WERI-Rb-1 (cell line): ENCODE measurements around the gene FTO.

Source experiments
- DNase-seq: peaks from one replicate; pipeline ENCODE4 v3.0.0-alpha.2; 2020
- H3K27ac ChIP-seq: fragments of 250-450 bp; sonication (Bioruptor Pico); 2 replicates; pipeline ENCODE4 v1.5.1; 2020; ENCODE audit warnings: mild to moderate bottlenecking, moderate library complexity
- H3K27me3 ChIP-seq: fragments of 250-450 bp; sonication (Bioruptor Pico); 2 replicates; pipeline ENCODE4 v1.5.1; 2021; ENCODE audit warnings: mild to moderate bottlenecking, low read depth, moderate library complexity; ENCODE audit not compliant: insufficient read depth, severe bottlenecking
- H3K36me3 ChIP-seq: fragments of 250-450 bp; sonication (Bioruptor Pico); 2 replicates; pipeline ENCODE4 v1.5.1; 2020; ENCODE audit warnings: mild to moderate bottlenecking, moderate library complexity
- H3K4me3 ChIP-seq: 2 replicates; pipeline ENCODE4 v1.5.1; 2011; ENCODE audit warnings: low read depth, mild to moderate bottlenecking, control low read depth, low read length
- H3K9me3 ChIP-seq: fragments of 250-450 bp; sonication (Bioruptor Pico); 2 replicates; pipeline ENCODE4 v1.5.1; 2021; ENCODE audit warnings: mild to moderate bottlenecking, moderate library complexity; ENCODE audit not compliant: severe bottlenecking
- CTCF ChIP-seq: IDR thresholded peaks from 2 replicates; pipeline ENCODE4 v1.5.1; 2011; ENCODE audit warnings: low read depth, mild to moderate bottlenecking, control low read depth, inconsistent platforms, low read length

The FTO gene

GRCh38 chr16:53822936-53823529, 119.1 kb downstream of the FTO start:
- no peaks in the 10 kb centered on the region for H3K27me3 ChIP-seq
- no peak for TF ChIP-seq CTCF
- H3K27ac ChIP-seq = no peak overlapping the region
- H3K36me3 ChIP-seq = no peaks in the 10 kb centered on the region
- no peak overlapping the region for H3K4me3 ChIP-seq
- H3K9me3 ChIP-seq = no peaks in the 10 kb centered on the region
- no peak for DNase-seq

DNA sequence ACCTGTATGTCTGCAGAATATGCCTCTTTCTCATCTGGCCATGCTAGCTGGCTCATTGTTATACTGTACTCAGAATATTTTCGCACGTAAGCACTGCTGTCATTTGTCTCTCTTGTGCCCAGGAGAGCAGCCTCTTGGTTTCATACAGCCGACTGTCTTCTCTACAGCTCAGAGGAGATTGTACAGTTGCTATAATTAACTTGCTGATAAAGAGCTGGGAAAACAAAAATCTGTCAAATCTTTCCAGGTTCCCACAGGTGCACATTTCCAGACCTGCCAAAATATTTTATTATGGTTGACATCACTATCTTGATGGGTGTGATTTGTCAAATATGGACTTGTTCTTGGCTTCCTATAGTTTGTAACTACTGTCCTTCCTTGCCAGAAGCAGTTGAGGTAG, 122.7 kb downstream of the FTO start:
- no peak overlapping the region for H3K27ac ChIP-seq
- no peak overlapping the region for H3K4me3 ChIP-seq
- no peak for DNase-seq
- no peaks in the 10 kb centered on the region for H3K27me3 ChIP-seq
- TF ChIP-seq CTCF = no peak
- no peaks in the 10 kb centered on the region for H3K9me3 ChIP-seq
- no peaks in the 10 kb centered on the region for H3K36me3 ChIP-seq

GRCh38 chr16:53827741-53828140, 123.8 kb downstream of the FTO start:
- no peak overlapping the region for H3K4me3 ChIP-seq
- no peaks in the 10 kb centered on the region for H3K36me3 ChIP-seq
- TF ChIP-seq CTCF = no peak
- no peaks in the 10 kb centered on the region for H3K9me3 ChIP-seq
- no peak overlapping the region for H3K27ac ChIP-seq
- DNase-seq = no peak
- no peaks in the 10 kb centered on the region for H3K27me3 ChIP-seq

DNA sequence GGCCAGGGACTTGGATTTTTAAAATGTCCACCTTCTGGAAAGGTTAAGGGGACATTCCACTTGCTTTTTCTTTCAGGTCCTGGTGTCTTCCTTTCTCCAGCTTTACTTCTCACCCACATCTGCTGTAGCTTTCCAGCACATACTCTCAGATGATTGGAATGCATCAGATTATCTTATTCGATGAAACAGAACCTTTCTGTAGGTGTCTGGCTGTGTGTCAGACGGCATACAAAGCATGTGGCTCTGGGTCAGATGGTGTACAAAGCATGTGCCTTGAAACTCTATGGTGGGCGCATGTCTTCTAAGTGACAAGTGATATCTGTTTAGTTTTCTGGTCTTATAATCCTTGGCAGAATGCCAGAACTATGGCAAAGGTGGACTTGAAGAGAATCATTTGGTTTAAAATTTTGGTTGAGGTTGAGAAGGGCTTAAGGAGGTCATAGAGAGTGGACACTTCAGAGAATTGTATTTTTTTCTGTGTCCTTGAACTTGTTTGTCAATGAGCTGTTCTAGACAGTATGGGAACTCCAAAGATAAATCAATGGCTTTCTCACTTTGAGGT, 125.3 kb downstream of the FTO start:
- no peak overlapping the region for H3K27ac ChIP-seq
- no peaks in the 10 kb centered on the region for H3K27me3 ChIP-seq
- H3K36me3 ChIP-seq = no peaks in the 10 kb centered on the region
- H3K9me3 ChIP-seq = no peaks in the 10 kb centered on the region
- no peak for DNase-seq
- H3K4me3 ChIP-seq = no peak overlapping the region
- no peak for TF ChIP-seq CTCF

DNA sequence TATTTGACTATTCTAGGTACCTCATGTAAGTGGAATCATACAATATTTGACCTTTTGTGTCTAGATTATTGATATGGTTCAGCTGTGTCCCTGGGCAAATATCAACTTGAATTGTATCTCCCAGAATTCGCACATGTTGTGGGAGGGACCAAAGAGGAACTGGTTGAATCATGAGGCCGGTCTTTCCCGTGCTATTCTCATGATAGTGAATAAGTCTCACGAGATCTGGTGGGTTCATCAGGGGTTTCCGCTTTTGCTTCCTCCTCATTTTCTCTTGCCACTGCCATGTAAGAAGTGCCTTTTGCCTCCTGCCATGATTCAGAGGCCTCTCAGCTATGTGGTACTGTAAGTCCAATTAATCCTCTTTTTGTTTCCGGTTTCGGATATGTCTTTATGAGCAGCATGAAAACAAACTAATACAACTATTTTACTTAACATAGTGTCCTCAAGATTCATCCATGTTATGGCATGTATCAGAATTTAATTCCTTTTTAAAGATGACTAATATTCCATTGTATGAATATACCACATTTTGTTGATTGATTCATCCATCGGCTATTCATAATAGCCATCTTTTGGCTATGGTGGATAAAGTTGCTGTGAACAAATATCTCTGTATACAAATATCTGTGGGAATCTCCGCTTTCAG, 129.1 kb downstream of the FTO start:
- H3K4me3 ChIP-seq = no peak overlapping the region
- TF ChIP-seq CTCF = no peak
- H3K36me3 ChIP-seq = no peaks in the 10 kb centered on the region
- no peak for DNase-seq
- no peak overlapping the region for H3K27ac ChIP-seq
- H3K27me3 ChIP-seq = no peaks in the 10 kb centered on the region
- no peaks in the 10 kb centered on the region for H3K9me3 ChIP-seq
